HG02763 (cell line): ENCODE results near the gene AAR2.

ENCODE experiments used
- ATAC-seq: cut with Tn5 transposase; IDR thresholded peaks from one replicate; pipeline ENCODE4 v1.9.1; 2021; ENCODE audit warnings: mild to moderate bottlenecking, moderate library complexity; ENCODE audit not compliant: unreplicated experiment

Gene AAR2

GRCh38 chr20:36259177-36260061 is 23.1 kb downstream of the AAR2 start:
- no peak for ATAC-seq

DNA sequence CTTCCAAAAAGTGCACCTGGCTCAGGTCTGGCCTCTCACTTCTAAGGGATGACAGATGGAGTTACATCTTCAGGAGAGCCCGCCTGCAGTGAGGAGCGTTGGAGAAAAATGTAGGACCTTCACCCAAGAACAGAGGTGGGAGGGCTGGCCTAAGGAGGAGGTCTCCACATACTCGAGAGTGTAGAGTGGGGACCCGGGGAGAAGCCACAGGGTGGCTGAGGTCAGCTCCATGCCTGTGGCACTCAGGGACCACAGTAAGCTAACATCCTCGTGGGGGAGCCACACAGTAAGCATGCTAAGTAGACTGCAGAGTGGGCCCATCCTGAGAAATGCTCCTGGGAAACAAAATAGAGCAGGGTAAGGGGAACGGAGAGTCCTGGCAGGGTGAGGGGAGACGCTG is 24.0 kb downstream of the AAR2 start:
- no peak for ATAC-seq

- ATAC-seq, result no peak
Observed at GRCh38 chr20:36261389-36262105, 25.3 kb downstream of the AAR2 start.

GRCh38 chr20:36262440-36262839 is 26.2 kb downstream of the AAR2 start:
- no peak for ATAC-seq

DNA sequence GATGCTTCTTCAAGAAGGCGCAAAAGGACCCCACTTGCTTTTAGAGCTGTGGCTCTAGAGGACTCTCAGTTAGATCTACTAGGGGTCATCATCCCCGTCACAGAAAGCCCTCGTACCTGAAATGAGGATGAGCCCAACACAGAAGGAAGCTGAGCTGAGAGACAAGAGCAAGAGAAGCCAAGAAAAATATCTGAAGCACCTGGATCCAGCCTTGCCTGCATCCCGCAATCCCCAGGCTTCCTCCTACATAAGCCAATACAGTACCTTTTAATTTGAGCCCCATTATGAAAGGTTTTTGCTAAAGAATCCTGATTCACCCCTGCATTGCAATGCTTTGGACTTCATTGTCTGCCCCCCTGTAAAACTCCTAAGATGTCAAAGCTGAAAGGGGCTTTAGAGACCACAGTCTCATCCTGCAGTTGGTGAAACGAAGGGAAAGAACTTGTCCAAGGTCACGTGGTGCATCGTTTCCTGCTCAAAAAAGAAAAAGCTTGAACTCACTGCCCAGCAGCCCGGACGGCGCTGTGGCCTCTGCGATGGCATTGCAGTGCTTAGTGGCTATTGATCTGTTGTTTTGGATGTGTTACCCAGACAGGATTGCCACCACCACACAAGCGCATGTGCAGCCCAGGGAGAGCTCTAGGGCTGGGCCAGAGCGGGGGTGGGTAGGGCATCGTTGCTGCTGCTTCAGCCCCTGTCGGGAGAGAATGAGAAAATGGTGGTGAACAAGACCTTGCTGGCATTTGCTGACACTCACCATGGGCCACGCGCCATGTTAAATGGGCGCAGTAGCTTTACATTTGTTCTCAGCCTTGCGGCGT is 28.4 kb downstream of the AAR2 start:
- ATAC-seq, result no peak

- no peak for ATAC-seq
Observed at GRCh38 chr20:36266189-36266588, 29.9 kb downstream of the AAR2 start.

GRCh38 chr20:36267605-36268381 is 31.5 kb downstream of the AAR2 start:
- ATAC-seq, result no peak

- ATAC-seq, result no peak
Observed at GRCh38 chr20:36268440-36269342, 32.4 kb downstream of the AAR2 start.

- ATAC-seq, result no peak
Observed at GRCh38 chr20:36269507-36269906, 33.2 kb downstream of the AAR2 start.

DNA sequence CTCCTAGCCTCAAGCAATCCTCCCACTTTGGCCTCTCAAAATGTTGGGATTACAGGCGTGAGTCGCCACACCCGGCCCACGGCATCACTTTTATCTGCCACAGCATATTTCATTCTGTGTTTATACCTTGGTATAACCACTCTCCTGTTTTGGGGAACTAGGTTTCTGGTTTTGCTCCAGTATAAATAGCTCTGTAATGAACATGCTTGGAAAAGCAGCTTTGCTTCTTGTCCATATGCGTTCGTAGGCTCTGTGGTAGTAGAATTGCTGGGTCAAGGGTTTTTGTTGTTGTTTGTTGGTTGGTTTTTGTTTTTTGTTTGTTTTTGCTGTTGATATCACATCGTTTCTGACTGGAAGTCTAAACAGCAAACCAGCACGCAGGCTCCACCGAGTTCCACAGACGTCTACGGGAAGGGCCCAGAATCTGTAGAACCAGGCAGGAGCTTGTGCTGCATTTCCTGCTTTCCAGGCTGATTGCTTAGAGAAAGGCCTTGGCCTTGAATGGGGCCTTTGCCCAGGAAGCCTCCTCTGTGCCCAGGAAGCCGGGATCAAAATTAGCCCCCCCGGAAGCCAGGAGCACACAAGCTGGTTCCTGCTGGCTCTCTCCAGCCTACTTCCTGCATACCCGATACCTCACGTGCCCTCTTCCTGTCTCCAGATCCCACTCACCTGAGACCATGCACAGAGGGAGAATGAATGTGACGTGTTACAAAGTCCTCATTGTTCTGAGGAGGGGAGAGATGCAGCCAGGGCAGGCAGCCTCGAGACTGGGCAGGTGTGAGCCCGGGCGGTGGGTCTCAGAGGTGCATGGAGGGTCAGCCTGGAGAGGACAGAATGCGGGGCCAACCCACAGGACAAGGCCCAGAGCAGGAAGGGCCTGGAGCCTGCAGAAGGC is 34.7 kb downstream of the AAR2 start:
- no peak for ATAC-seq

DNA sequence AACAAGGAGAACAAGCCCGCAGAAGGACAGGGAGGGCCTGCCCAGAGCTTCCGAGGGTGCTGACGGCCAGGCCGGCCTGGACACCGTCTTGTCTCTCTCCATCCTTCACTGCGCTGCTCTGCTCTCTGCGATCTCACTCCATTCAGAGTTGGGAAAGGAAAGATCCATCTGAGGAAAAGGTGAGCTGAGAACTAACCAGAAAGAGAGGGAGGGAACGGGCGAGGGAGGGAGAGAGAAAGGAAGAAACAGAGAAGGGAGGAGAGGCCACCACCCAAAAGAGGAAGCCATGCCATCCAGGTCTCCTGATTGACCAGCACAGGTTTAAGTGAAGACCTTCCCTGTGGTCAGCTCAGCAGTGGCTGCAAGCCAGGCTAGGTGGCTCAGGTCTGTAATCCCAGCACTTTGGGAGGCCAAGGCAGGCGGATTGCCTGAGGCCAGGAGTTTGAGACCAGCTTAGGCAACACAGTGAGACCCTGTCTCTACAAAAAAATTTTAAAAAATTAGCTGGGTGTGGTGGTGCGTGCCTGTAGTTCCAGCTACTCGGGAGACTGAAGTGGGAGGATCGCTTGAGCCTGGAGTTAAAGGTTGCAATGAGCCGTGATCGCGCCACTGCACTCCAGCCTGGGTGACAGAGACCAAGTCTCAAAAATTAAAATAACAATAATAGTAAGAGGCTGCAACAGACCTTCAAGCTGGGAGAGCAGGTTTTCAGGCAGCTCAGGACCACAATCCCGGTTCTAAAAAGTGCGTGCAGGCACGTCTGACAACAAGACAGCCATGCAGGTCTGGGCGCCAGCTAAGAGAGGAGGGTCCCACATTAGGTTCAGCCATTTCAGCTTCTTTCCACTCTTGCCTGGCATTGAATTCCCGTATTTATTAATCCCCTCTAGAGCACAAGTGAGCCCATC is 35.6 kb downstream of the AAR2 start:
- ATAC-seq, result no peak

DNA sequence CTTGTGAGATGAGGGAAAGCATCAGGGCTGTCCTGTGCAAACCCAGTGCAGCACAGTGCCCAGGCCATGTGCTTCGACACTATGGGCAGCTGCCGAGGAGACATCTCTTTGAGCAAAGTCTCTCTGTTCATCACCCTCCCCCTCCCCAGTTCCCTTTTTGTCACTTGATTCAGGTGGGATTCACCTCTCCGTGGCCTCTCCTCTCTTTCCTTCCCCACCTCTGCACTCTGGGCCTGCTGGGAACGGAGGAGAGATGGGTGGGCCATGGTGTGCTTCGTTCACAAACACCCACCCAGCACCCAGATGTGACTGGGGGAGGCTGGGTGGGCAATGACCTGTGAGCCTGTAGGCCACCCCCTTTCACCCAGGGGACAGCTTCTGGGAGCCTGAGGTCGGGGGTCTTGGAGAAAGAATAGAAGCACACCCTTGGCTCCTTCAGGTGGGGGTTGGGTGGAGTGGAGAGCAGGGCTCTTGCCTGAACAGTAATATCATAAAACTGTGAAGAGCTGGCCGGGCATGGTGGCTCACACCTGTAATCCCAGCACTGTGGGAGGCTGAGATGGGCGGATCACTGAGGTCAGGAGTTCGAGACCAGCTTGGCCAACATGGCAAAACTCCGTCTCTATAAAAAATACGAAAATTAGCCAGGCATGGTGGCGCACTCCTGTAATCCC is 36.4 kb downstream of the AAR2 start:
- ATAC-seq, result no peak

GRCh38 chr20:36273414-36274180 is 37.3 kb downstream of the AAR2 start:
- no peak for ATAC-seq

DNA sequence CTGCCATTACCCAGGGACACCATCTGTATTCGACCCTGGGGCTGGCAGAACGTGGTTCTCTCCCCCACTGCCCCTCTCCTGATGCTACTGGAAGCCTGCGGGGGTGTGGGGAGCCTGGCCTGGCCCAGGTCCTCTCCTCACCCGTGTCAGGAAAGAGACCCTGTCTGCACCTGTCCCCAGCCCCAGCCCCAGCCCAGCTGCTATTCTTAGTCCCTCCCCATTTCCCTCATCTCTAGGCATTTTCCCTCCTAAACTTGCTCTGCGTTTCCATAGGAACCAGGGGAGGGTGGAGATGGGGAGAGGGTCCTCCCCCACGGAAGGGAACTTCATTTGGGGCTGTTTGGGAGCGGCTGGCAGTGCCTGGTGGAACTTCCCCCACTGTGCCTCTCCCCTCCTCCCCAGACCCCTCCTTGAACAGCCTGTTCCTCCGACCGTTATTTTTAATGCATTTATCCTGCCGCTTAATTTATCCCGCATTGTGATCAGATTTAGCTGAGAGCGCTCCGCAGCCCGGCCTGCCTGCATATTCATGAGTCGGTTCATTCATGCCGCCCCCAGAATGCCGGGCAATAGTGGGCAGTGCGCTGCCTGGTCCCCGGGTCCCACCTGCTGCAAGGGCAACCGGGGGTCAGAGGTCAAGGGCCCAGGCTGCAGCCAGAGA is 38.0 kb downstream of the AAR2 start:
- no peak for ATAC-seq

DNA sequence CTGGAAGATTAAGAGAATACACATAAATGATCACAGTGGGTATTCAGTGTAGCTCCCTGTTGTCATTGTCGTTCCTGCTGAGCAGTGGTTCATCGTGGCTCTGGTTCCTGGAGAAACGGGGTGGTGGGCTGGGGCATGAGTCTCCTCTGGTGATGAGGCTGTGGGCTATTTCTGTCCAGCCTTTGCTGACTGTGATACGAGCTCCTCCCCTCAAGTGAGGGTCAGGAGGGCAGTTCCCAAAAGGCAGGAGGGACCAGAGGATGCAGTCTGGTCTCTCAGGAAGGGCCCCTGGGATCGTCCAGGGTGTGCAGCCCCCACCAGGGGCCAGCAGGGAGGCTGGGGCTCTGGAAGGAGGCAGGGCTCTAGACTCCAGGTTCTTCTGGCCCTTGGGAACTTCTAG is 38.7 kb downstream of the AAR2 start:
- no peak for ATAC-seq
